ENCODE results near the gene DAB2. TPM values are rescaled to one million over a fixed set of nuclear protein-coding genes. Genes with fewer than 3 reads are reported as not detected.

Gene DAB2
- total RNA-seq, 2 donors from 2014 or later: 15.6 to 38.1 TPM

DNA sequence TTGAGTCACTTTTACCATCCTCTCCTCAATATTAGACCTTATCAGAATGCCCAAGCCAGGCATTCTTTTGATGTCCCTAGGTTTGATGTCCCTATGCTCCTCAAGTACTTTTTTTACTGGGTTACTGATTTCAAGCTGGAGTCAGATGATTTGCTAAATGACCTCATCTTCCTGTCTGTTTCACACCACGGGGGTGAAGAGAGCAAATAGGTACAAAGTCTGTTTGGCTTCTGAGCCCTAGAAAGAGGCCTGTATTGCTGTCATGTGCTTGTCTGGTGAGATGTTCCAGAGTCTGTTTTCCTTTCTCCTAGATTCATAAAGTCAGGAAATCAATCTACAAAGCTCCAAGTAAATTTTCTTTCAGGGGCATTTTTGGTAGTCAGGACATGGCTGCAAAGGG lies 12.7 kb upstream of the DAB2 start:
- Histone ChIP-seq H3K27me3 (replicated peaks; ENCODE audit: insufficient read depth) (no peaks in the 10 kb centered on the region), H3K27ac (no peak overlapping the region), H3K4me3 (no peak overlapping the region), H3K36me3 (no peaks in the 10 kb centered on the region), H3K4me1 (replicated peaks) (no peaks in the 10 kb centered on the region), H3K9me3 (no peaks in the 10 kb centered on the region)
- intact Hi-C loops (cut with DNase I): no loop called here
- DNase-seq (ENCODE audit: low spot score): no peak
- no peak for TF ChIP-seq POLR2A (IDR thresholded peaks at IDR 0.05)
- TF ChIP-seq POLR2AphosphoS5 (IDR thresholded peaks at IDR 0.05): no peak
- TF ChIP-seq, protein P1, sequence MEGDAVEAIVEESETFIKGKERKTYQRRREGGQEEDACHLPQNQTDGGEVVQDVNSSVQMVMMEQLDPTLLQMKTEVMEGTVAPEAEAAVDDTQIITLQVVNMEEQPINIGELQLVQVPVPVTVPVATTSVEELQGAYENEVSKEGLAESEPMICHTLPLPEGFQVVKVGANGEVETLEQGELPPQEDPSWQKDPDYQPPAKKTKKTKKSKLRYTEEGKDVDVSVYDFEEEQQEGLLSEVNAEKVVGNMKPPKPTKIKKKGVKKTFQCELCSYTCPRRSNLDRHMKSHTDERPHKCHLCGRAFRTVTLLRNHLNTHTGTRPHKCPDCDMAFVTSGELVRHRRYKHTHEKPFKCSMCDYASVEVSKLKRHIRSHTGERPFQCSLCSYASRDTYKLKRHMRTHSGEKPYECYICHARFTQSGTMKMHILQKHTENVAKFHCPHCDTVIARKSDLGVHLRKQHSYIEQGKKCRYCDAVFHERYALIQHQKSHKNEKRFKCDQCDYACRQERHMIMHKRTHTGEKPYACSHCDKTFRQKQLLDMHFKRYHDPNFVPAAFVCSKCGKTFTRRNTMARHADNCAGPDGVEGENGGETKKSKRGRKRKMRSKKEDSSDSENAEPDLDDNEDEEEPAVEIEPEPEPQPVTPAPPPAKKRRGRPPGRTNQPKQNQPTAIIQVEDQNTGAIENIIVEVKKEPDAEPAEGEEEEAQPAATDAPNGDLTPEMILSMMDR (IDR thresholded peaks at IDR 0.05): no peak
- WGBS: 11% methylated on average over 1 of the region's 1 CpG

- H3K4me3 ChIP-seq: no peak overlapping the region
- no peaks in the 10 kb centered on the region for H3K9me3 ChIP-seq
- DNase-seq (ENCODE audit: low spot score): no peak
- 65% methylated on average over 4 of the region's 4 CpGs for WGBS
- no peaks in the 10 kb centered on the region for H3K4me1 ChIP-seq (replicated peaks)
- H3K27ac ChIP-seq: no peak overlapping the region
- no peaks in the 10 kb centered on the region for H3K36me3 ChIP-seq
- TF ChIP-seq POLR2AphosphoS5 (IDR thresholded peaks at IDR 0.05): no peak
- no peaks in the 10 kb centered on the region for H3K27me3 ChIP-seq (replicated peaks; ENCODE audit: insufficient read depth)
- intact Hi-C loops (cut with DNase I): no loop called here
These were observed 9.1 kb upstream of the DAB2 start for GRCh38 chr5:39433848-39434247.

DNA sequence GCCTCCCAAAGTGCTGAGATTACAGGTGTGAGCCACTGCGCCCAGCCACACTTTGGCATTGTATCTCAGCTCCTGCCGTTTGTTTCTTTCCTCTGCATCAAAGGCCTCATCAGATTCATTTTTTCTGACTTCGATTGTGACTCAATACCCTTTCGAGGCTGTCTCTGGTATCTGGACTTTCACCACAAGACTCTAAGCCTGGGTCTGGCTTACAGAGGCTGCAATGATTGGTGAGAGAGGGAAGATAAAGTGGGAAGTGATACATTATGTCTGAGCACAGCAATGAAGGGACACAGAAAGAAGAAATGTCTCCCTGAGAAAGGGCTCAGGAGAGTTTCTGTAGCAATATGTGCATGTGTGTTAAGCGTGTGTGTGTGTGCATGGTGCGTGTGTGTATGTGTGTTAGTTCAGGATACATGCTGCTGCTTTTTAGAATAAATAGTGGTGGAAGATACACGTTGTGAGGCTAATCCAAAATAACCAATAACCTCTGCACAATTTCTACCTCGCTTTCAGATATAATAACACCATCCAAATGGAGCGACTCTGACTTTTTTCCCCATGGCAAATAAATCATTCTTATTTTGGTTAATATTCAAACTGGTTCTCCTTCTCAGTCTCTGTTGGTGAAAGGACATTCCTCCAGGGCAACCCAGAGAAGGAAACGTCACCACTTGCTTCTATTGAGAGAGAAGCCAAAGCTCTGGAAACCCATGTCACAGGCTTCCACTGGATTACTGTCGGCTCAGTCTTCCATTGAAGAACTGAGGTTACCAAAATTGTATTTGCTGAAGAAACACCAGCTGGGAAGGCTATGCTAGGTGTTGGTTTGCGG lies 8.1 kb upstream of the DAB2 start:
- H3K27ac ChIP-seq: no peak overlapping the region
- no peaks in the 10 kb centered on the region for H3K4me1 ChIP-seq (replicated peaks)
- H3K36me3 ChIP-seq: no peaks in the 10 kb centered on the region
- no peaks in the 10 kb centered on the region for H3K9me3 ChIP-seq
- intact Hi-C loops (cut with DNase I): no loop called here
- no peak for TF ChIP-seq POLR2A (IDR thresholded peaks at IDR 0.05)
- no peak for TF ChIP-seq POLR2AphosphoS5 (IDR thresholded peaks at IDR 0.05)
- TF ChIP-seq, protein P1 (IDR thresholded peaks at IDR 0.05): no peak
- H3K27me3 ChIP-seq (replicated peaks; ENCODE audit: insufficient read depth): no peaks in the 10 kb centered on the region
- no peak overlapping the region for H3K4me3 ChIP-seq
- no peak for DNase-seq (ENCODE audit: low spot score)
- 85% methylated on average over 12 of the region's 12 CpGs for WGBS

GRCh38 chr5:39430461-39430860 lies 5.7 kb upstream of the DAB2 start:
- TF ChIP-seq POLR2A (IDR thresholded peaks at IDR 0.05) (no peak), POLR2AphosphoS5 (IDR thresholded peaks at IDR 0.05) (no peak)
- TF ChIP-seq, protein P1 (IDR thresholded peaks at IDR 0.05): no peak
- no peaks in the 10 kb centered on the region for H3K36me3 ChIP-seq
- H3K9me3 ChIP-seq: no peaks in the 10 kb centered on the region
- H3K4me1 ChIP-seq (replicated peaks): no peaks in the 10 kb centered on the region
- 58% methylated on average over 2 of the region's 2 CpGs for WGBS
- intact Hi-C loops (cut with DNase I): no loop called here
- DNase-seq (ENCODE audit: low spot score): no peak
- H3K27me3 ChIP-seq (replicated peaks; ENCODE audit: insufficient read depth): no peaks in the 10 kb centered on the region
- H3K4me3 ChIP-seq: no peak overlapping the region
- H3K27ac ChIP-seq: no peak overlapping the region

GRCh38 chr5:39428640-39429039 lies 3.9 kb upstream of the DAB2 start:
- DNase-seq (ENCODE audit: low spot score): no peak
- Histone ChIP-seq H3K4me3 (no peak overlapping the region), H3K4me1 (replicated peaks) (no peaks in the 10 kb centered on the region), H3K27ac (no peak overlapping the region), H3K36me3 (no peaks in the 10 kb centered on the region), H3K27me3 (replicated peaks; ENCODE audit: insufficient read depth) (no peaks in the 10 kb centered on the region), H3K9me3 (no peaks in the 10 kb centered on the region)
- 97% methylated on average over 4 of the region's 4 CpGs for WGBS
- TF ChIP-seq POLR2A (IDR thresholded peaks at IDR 0.05): no peak
- no peak for TF ChIP-seq POLR2AphosphoS5 (IDR thresholded peaks at IDR 0.05)
- TF ChIP-seq, protein P1 (IDR thresholded peaks at IDR 0.05): no peak
- intact Hi-C loops (cut with DNase I): loop anchor here (5.0 kb wide), 1 partner anchor 51 kb away; no protein-coding TSS in a partner anchor
